Peyer's patch (tissue), 4 donors: ENCODE results near the gene SGMS2. TPM values are rescaled to one million over a fixed set of nuclear protein-coding genes. Genes with fewer than 3 reads are reported as not detected.

ENCODE experiments used
- DNase-seq, 3 donors: peaks; one replicate each; pipeline ENCODE4 v3.0.0-alpha.2; 2017 to 2019
- H3K27ac ChIP-seq, 4 donors: fragments of 200-600 bp; sonication (generic); one replicate each; pipeline ENCODE4 v1.5.1; 2016 to 2019
- H3K27me3 ChIP-seq, 2 donors: fragments of 200-600 bp; sonication (generic); one replicate each; pipeline ENCODE4 v1.5.1; 2019
- H3K36me3 ChIP-seq, 3 donors: fragments of 200-600 bp; sonication (generic); one replicate each; pipeline ENCODE4 v1.5.1; 2016 to 2019
- H3K4me1 ChIP-seq, 4 donors: fragments of 200-600 bp; sonication (generic); one replicate each; pipeline ENCODE4 v1.5.1; 2016 to 2019
- H3K4me3 ChIP-seq, 4 donors: fragments of 200-600 bp; sonication (generic); 1 replicate in 3 of 4; 2 replicates in 1 of 4; pipeline ENCODE4 v1.5.1; 2016 to 2019; ENCODE audit warnings: mild to moderate bottlenecking in 1 of 4
- H3K9me3 ChIP-seq, 4 donors: fragments of 200-600 bp; sonication (generic); one replicate each; pipeline ENCODE4 v1.5.1; 2016 to 2019; ENCODE audit warnings: mild to moderate bottlenecking in 1 of 4
- POLR2A ChIP-seq, 2 donors: fragments of 450-650 bp; IDR thresholded peaks; one replicate each; pipeline ENCODE4 v1.5.1; 2017; ENCODE audit warnings: antibody characterized with exemption in 2 of 2, mild to moderate bottlenecking in 2 of 2, moderate library complexity in 2 of 2
- total RNA-seq, 4 donors: library from RNA; depleted of rRNA; stranded (reverse); fragments of >200 nt; gene quantifications; one replicate each; pipeline ENCODE4 v1.1.0, GENCODE V29; 2016
- TF ChIP-seq, protein P1 (sequence below), 6 experiments: fragments of 450-650 bp in 4 of 6; fragments of 200-600 bp in 2 of 6; sonication (generic) in 1 of 6; IDR thresholded peaks; one replicate each; pipeline ENCODE4 v1.5.1; 2017 to 2019; ENCODE audit warnings: antibody characterized with exemption in 6 of 6, mild to moderate bottlenecking in 3 of 6, moderate library complexity in 1 of 6

The SGMS2 gene
- total RNA-seq, 4 donors from 2014 or later = 40.4 to 350 (median 254) TPM

DNA sequence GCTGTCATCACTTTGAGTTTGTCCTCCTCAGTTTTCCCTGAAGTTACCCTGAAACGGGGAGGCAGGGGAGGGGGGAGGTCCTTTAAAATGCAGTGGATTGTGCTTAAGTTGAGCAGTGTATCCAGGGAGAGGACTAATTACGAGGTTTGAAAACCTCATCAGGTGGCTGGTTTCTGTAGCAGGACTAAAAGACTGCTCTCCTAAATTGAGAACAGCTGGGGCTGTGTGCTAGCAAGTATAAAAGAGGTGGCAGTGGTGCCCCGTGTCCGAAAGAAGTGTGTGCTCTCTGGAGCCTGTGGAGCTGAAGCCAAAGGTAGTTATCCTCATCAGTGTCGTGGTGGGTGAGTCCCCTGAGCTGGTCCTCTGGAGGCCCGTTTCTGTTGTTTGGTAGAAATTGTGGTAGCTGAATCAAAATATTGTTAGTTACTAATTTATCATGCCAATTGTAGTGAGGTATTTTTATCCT lies 69.4 kb downstream of the SGMS2 start:
- no peaks in the 10 kb centered on the region for H3K4me1 ChIP-seq
- H3K27me3 ChIP-seq = no peaks in the 10 kb centered on the region
- no peak overlapping the region for H3K4me3 ChIP-seq
- H3K9me3 ChIP-seq = no peaks in the 10 kb centered on the region
- no peak for DNase-seq
- TF ChIP-seq, protein P1, sequence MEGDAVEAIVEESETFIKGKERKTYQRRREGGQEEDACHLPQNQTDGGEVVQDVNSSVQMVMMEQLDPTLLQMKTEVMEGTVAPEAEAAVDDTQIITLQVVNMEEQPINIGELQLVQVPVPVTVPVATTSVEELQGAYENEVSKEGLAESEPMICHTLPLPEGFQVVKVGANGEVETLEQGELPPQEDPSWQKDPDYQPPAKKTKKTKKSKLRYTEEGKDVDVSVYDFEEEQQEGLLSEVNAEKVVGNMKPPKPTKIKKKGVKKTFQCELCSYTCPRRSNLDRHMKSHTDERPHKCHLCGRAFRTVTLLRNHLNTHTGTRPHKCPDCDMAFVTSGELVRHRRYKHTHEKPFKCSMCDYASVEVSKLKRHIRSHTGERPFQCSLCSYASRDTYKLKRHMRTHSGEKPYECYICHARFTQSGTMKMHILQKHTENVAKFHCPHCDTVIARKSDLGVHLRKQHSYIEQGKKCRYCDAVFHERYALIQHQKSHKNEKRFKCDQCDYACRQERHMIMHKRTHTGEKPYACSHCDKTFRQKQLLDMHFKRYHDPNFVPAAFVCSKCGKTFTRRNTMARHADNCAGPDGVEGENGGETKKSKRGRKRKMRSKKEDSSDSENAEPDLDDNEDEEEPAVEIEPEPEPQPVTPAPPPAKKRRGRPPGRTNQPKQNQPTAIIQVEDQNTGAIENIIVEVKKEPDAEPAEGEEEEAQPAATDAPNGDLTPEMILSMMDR (IDR thresholded peaks at IDR 0.05) = no peak
- TF ChIP-seq POLR2A (IDR thresholded peaks at IDR 0.05) = no peak
- H3K27ac ChIP-seq = peak overlapping the region in 1 of 4 donors; percentile 6
- H3K36me3 ChIP-seq = peaks cover 0 to 5% (median 0%) of the 10 kb centered on the region in 3 donors

DNA sequence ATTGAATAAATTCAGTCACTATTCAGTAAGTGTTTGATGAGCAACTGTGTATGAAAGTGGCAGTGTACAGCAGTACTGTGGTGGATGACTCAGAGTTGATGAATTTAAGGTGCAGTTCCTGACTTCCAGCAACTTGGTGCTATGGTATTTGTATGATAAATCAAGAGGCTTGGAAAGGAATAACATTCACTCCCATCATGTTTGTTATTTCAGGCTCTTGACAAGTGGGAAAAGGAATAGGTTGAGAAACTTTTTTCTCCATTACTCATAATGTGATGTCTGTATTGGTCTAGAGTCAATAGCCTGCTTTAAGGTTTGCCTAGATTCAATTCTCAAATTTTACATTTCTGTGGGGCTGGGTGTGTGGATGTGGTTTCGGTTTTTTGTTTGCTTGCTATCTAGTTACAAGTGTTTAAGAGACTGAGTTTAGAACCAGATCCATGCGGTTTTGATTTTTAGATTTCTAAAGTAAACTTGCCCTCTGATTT lies 71.5 kb downstream of the SGMS2 start:
- peak in 1 of 3 donors; percentile 46 for DNase-seq
- Histone ChIP-seq H3K36me3 (peaks cover 0 to 5% (median 0%) of the 10 kb centered on the region in 3 donors), H3K4me3 (no peak overlapping the region), H3K27ac (peak overlapping the region in 1 of 4 donors; percentile 18), H3K27me3 (no peaks in the 10 kb centered on the region), H3K9me3 (no peaks in the 10 kb centered on the region), H3K4me1 (no peaks in the 10 kb centered on the region)
- TF ChIP-seq, protein P1 (IDR thresholded peaks at IDR 0.05) = no peak
- TF ChIP-seq POLR2A (IDR thresholded peaks at IDR 0.05) = no peak

DNA sequence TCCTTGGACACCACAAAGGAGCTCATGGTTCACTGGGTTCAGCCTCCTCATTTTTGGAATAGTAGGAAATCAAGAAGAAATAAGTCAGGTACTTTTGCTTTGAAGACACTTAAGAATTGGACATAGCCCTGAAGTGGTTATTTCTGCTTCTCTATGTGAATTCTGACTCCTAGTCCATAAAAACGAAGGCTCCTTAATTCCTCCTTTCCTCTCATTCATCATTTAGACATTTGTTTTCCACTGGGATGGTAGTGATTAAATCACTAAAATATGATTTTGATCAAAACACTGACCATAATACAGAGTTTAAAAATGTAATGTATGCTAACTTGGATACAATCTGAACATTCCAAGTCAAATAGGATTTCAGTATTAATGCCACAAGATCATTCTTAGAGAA lies 71.9 kb downstream of the SGMS2 start:
- TF ChIP-seq, protein P1 (IDR thresholded peaks at IDR 0.05) = no peak
- TF ChIP-seq POLR2A (IDR thresholded peaks at IDR 0.05) = no peak
- H3K4me3 ChIP-seq = no peak overlapping the region
- H3K27ac ChIP-seq = peak overlapping the region in 1 of 4 donors; percentile 18
- H3K9me3 ChIP-seq = no peaks in the 10 kb centered on the region
- H3K27me3 ChIP-seq = no peaks in the 10 kb centered on the region
- H3K4me1 ChIP-seq = no peaks in the 10 kb centered on the region
- no peak for DNase-seq
- H3K36me3 ChIP-seq = peaks cover 0 to 5% (median 0%) of the 10 kb centered on the region in 3 donors

DNA sequence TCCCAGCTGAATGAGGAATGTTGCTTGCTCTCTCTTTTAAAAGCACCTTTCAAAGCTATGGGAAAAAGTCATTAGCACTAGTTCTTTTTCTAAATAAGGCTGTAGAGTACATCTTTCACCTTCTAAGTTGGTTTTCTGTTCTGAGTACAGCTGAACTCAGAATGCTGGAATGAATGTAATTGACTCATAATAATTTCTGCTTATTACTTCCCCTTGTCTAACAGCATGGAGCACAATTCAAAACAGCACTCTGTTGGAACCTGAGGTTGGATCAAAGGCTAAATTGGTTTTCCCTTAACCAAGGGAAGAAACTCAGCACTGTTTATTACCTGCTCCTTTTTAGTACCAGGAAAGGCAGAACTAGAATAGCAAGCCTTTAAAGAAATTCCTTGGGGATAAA lies 73.1 kb downstream of the SGMS2 start:
- Histone ChIP-seq H3K4me1 (no peaks in the 10 kb centered on the region), H3K27ac (peak overlapping the region in 1 of 4 donors; percentile 2)

DNA sequence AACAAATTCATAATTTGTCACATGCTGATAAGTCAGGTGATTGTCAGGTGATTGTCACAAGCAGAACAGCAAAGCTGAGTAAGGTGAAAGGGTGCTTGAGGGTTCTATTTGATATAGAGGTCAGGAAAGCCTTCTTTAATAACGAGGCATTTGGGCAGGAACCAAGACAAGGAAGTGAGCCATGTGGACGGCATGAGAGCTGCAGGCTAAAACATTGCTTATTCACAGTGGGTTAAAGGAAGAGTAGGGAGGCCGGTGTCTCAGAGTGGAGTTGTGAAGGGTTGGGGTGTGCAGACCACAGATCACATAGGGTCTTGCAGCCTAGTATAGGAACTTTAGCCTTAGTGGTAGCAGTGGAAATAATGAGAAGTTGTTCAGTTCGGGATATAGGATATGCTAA lies 75.3 kb downstream of the SGMS2 start:
- no peaks in the 10 kb centered on the region for H3K9me3 ChIP-seq
- DNase-seq = no peak
- H3K27ac ChIP-seq = peak overlapping the region in 1 of 4 donors; percentile 58
- H3K4me3 ChIP-seq = no peak overlapping the region
- H3K4me1 ChIP-seq = no peaks in the 10 kb centered on the region
- no peaks in the 10 kb centered on the region for H3K27me3 ChIP-seq
- TF ChIP-seq POLR2A (IDR thresholded peaks at IDR 0.05) = no peak
- TF ChIP-seq, protein P1 (IDR thresholded peaks at IDR 0.05) = no peak
- H3K36me3 ChIP-seq = peaks cover 0 to 21% (median 0%) of the 10 kb centered on the region in 3 donors

More for the DNA sequence above, 73.1 kb downstream of the SGMS2 start:
- H3K9me3 ChIP-seq = no peaks in the 10 kb centered on the region
- no peaks in the 10 kb centered on the region for H3K27me3 ChIP-seq
- no peak overlapping the region for H3K4me3 ChIP-seq
- H3K36me3 ChIP-seq = peaks cover 0 to 10% (median 0%) of the 10 kb centered on the region in 3 donors
- DNase-seq = no peak
- TF ChIP-seq, protein P1 (IDR thresholded peaks at IDR 0.05) = no peak
- no peak for TF ChIP-seq POLR2A (IDR thresholded peaks at IDR 0.05)
